Superior temporal gyrus (tissue), 1 donor: Measurements from ENCODE around the gene PLAC8.
"Not testable (repeated sequence)": the region's sequence is repeated elsewhere in the genome, so short reads cannot be mapped to it uniquely, and the experiment has no call there.

ENCODE experiments used
- DNase-seq: peaks from one replicate; pipeline ENCODE4 v3.0.0-alpha.2; 2016; ENCODE audit errors: extremely low spot score

The PLAC8 gene

DNA sequence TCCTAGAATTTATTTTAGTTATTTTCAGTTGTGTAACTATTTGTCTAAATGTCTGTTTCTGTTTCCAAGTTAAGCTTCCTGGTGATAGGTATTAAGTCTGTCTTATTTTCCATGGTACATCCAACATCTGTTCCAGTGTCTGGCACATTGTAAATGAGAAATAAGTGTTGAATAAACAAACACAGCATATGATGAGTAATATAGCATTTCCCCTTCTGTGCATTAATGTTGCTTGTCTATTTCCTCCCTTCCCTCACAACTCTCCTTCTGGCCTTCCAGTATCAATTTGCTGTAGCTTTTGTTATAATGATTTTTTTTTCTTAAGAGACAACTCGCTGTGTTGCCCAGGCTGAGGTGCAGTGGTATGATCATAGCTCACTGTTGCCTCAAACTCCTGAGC is 43.4 kb downstream of the PLAC8 start:
- DNase-seq = no peak

DNA sequence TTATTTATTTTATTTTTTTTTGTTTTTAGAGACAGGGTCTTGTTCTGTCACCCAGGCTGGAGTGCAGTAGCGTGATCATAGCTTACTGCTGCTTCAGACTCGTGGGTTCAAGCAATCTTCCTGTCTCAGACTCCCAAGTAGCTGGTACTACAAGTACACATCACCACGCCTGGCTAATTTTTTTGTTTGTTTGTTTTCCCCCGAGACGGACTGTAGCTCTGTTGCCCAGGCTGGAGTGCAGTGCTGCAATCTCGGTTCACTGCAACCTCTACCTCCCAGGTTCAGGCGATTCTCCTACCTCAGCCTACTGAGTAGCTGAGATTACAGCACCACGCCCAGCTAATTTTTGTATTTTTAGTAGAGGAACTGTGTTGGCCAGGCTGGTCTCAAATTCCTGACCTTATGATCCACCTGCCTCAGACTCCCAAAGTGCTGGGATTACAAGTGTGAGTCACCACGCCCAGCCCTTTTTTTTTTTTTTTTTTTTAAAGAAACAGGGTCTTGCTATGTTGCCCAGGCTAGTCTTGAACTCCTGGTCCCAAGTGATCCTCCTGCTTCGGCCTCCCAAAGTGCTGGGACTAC is 47.4 kb downstream of the PLAC8 start:
- no peak for DNase-seq

DNA sequence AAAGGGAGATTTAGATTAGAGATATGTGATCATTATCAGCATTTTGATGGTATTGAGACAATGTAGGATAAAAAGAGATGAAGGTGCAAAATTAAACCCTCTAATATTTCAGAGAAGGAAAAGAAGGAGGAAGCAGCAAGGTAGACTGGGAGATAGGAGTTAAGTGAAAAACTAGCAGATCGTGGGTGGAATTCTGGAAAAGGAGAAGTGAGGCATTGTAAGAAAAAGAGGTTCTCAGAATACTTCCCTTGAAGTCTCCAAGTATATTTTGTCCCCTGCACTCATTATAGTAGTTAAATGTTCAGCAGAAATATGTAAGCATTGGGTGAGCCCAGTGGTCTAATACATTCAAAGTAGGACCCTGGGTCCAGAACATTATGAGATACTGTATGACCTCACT is 49.3 kb downstream of the PLAC8 start:
- DNase-seq = no peak

DNA sequence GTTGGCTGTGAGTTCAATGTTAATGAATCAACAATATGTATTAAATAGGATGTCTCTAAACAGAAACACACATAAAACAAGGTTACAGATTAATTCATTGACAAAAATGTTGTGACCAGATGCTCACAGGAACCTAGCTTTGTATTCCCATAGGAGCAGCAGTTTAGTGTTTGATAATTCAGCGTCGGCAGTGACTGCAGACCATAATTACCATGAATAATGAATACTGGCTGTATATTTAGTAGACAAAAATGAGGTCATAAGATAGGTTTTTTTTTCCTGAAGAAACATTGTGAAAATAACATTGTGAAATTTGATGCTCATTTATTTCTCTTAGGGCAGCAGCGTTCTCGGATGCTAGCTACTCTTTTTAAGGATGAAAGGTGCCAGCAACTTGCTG is 51.8 kb downstream of the PLAC8 start:
- no peak for DNase-seq

DNA sequence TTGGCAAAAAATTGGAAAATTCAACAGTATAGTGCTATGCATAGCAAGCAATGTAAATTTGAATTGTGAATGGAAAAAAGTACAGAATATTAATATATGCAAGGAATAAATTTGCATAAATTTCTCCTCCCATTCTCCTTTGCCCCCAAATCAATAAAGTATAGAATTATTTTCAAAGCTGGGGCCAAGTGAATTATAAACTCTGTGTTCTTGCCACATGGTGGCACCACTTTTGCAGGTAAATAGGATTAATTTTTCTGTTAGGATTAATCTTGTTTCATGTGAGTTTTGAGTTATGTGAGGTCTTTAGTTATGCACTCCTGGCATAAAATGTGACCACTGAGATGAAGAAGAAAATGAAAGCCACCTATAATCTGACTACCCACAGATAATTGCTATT is 59.6 kb downstream of the PLAC8 start:
- no peak for DNase-seq

DNA sequence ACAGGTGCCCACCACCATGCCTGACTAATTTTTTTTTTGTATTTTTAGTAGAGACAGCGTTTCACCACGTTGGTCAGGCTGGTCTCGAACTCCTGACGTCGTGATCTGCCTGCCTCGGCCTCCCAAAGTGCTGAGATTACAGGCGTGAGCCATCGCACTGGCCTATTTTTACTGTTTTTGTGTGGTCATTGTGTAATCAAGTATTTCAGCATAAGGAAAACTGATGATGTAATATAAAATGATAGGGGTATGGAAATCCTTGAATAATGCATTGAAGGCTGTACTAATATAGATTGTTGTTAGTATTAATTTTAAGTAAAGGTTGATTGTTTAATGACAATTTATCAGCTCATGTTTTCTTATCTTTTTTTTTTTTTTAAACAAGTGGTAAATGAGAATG is 65.7 kb downstream of the PLAC8 start:
- not testable (repeated sequence) for DNase-seq

DNA sequence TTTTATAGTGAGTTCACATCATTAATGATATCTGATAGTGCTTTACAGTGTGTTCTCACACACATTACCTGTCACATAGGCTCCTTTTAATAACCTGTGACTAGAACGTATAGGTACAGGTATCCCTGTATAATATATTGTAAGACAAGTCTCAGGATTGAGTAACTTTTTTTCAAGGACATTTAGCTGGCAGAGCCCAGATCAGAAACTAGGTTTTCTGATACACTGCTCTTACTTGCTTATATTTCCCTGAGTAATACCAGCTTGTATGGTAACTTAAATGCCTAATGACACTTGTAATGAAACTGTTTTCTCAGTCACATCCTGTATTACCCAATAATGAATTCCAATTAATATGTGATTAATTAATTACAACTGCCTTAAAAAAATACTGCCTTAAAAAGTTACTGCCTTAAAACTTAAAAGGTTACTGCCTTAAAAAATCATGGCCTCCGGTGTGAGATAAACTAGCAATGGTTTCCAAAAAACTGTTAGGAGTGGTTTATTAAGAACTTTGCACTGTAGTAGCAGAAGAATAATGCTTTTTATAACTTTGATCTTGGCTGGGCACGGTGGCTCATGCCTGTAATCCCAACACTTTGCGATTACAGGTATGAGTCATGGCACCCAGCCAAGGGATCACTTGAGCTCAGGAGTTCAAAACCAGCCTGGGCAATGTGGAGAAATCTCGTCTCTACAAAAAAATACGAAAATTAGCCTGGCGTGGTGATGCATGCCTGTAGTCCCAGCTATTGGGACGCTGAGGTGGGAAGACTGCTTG is 67.6 kb downstream of the PLAC8 start:
- DNase-seq = no peak

DNA sequence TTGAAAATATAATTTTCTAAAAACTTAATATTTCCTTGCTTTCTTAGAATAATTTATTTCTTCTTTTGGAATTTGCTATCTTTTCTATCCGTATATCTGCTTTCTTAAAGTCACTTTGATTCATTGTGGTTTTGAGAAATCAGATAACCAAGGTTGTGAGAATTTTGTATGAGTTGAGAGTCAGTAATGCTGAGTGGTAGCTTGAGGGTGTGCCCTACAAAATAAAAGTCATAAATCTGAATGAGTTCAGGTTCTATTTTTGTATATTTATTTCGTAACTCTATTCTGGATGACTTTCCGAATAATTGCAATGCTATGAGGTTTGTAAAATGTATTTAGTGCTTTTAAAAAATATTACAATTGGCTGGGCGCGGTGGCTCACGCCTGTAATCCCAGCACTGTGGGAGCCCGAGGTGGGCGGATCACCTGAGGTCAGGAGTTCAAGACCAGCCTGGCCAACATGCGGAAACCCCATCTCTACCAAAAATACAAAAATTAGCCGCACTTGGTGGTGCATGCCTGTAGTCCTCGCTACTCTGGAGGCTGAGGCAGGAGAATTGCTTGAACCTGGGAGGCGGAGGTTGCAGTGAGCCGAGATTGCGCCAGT is 70.6 kb downstream of the PLAC8 start:
- DNase-seq = no peak

DNA sequence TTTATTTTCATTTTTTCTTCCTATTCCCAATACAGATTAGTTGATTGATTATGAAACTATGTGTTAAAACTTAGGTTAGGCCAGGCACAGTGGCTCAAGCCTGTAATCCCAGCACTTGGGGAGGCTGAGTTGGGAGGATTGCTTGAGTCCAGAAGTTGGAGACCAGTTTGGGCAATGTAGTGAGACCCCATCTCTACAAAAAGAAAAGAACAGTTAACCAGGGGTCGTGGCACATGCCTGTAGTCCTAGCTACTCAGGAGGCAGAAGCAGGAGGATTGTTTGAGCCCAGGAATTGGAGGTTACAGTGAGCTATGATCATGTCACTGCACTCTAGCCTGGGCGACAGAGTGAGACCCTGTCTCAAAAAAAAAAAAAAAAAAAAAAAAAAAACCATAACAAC is 71.4 kb downstream of the PLAC8 start:
- DNase-seq = not testable (repeated sequence)

DNA sequence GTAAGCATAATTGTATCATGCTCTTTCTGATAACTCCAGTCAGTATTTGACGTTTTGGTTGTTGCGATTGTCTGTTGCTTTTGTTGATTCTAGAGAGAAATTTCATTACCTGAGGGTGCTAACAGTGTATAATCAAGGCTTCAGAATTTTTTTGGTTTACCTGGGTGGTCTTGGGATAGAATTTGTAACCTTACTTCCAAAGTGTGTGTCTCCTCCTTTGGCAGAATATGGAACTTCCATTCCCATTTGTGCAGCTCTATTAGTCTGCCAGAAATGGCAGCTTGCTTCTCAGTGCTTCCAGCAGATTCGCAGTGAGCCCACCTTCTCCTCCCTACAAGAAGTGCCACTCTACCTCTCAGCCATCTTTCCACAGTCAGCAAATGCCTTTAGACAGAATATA is 74.3 kb downstream of the PLAC8 start:
- DNase-seq = no peak
